ENCODE data around the gene NREP. TPM values are rescaled to one million over a fixed set of nuclear protein-coding genes. Genes with fewer than 3 reads are reported as not detected.

NREP gene
- 10 to 100 TPM; 33.9 to 83.3 TPM for total RNA-seq
- 1,000 to 10,000 TPM in 4 of 6 donors, 100 to 1,000 TPM in 2; 977 to 1,154 (median 1,069) TPM for polyA plus RNA-seq (ENCODE audit: insufficient read length in 6 of 6)
- long read RNA-seq, donor 1, transcript NREP-206 (3 exons, 2,304 nt), result minor isoform, 22 of 582 reads
- long read RNA-seq, donor 1, transcript NREP-214 (3 exons, 577 nt), result minor isoform, 53 of 582 reads
- long read RNA-seq, donor 1, transcript NREP-202 (5 exons, 2,581 nt), result minor isoform, 80 of 582 reads
- long read RNA-seq, donor 1, transcript NREP-201 (4 exons, 2,013 nt), result major isoform, 314 of 582 reads
- long read RNA-seq, donor 1, partial matches to known transcripts, result 54 of 582 reads
- long read RNA-seq, donor 1, other reads (novel, unspliced or antisense), result 14 of 582 reads
- long read RNA-seq, donor 2, transcript NREP-214 (3 exons, 577 nt), result minor isoform, 43 of 488 reads
- long read RNA-seq, donor 2, transcript NREP-206 (3 exons, 2,304 nt), result minor isoform, 23 of 488 reads
- long read RNA-seq, donor 2, transcript NREP-201 (4 exons, 2,013 nt), result major isoform, 277 of 488 reads
- long read RNA-seq, donor 2, transcript NREP-202 (5 exons, 2,581 nt), result minor isoform, 70 of 488 reads
- long read RNA-seq, donor 2, partial matches to known transcripts, result 25 of 488 reads
- long read RNA-seq, donor 2, other reads (novel, unspliced or antisense), result 9 of 488 reads
- long read RNA-seq, donor 3, transcript NREP-214 (3 exons, 577 nt), result minor isoform, 46 of 398 reads
- long read RNA-seq, donor 3, transcript NREP-204 (5 exons, 704 nt), result minor isoform, 13 of 398 reads
- long read RNA-seq, donor 3, transcript NREP-201 (4 exons, 2,013 nt), result major isoform, 217 of 398 reads
- long read RNA-seq, donor 3, transcript NREP-202 (5 exons, 2,581 nt), result minor isoform, 67 of 398 reads
- long read RNA-seq, donor 3, partial matches to known transcripts, result 17 of 398 reads
- long read RNA-seq, donor 3, other reads (novel, unspliced or antisense), result 0 of 398 reads
- long read RNA-seq, donor 4, transcript NREP-201 (4 exons, 2,013 nt), result major isoform, 6 of 16 reads
- long read RNA-seq, donor 4, partial matches to known transcripts, result 0 of 16 reads
- long read RNA-seq, donor 4, other reads (novel, unspliced or antisense), result 6 of 16 reads
- long read RNA-seq, donor 5, transcript NREP-202 (5 exons, 2,581 nt), result minor isoform, 69 of 416 reads
- long read RNA-seq, donor 5, transcript NREP-206 (3 exons, 2,304 nt), result minor isoform, 18 of 416 reads
- long read RNA-seq, donor 5, transcript NREP-201 (4 exons, 2,013 nt), result major isoform, 229 of 416 reads
- long read RNA-seq, donor 5, transcript NREP-214 (3 exons, 577 nt), result minor isoform, 31 of 416 reads
- long read RNA-seq, donor 5, partial matches to known transcripts, result 34 of 416 reads
- long read RNA-seq, donor 5, other reads (novel, unspliced or antisense), result 10 of 416 reads
- long read RNA-seq, donor 6, transcript NREP-201 (4 exons, 2,013 nt), result major isoform, 295 of 479 reads
- long read RNA-seq, donor 6, transcript NREP-202 (5 exons, 2,581 nt), result minor isoform, 72 of 479 reads
- long read RNA-seq, donor 6, transcript NREP-204 (5 exons, 704 nt), result minor isoform, 19 of 479 reads
- long read RNA-seq, donor 6, transcript NREP-214 (3 exons, 577 nt), result minor isoform, 35 of 479 reads
- long read RNA-seq, donor 6, partial matches to known transcripts, result 21 of 479 reads
- long read RNA-seq, donor 6, other reads (novel, unspliced or antisense), result 7 of 479 reads
- long read RNA-seq, donor 7, transcript NREP-201 (4 exons, 2,013 nt), result major isoform, 114 of 212 reads
- long read RNA-seq, donor 7, transcript NREP-214 (3 exons, 577 nt), result minor isoform, 18 of 212 reads
- long read RNA-seq, donor 7, transcript NREP-202 (5 exons, 2,581 nt), result minor isoform, 41 of 212 reads
- long read RNA-seq, donor 7, transcript NREP-206 (3 exons, 2,304 nt), result minor isoform, 10 of 212 reads
- long read RNA-seq, donor 7, partial matches to known transcripts, result 11 of 212 reads
- long read RNA-seq, donor 7, other reads (novel, unspliced or antisense), result 0 of 212 reads
- long read RNA-seq, donor 8, transcript NREP-202 (5 exons, 2,581 nt), result minor isoform, 64 of 253 reads
- long read RNA-seq, donor 8, transcript NREP-214 (3 exons, 577 nt), result minor isoform, 22 of 253 reads
- long read RNA-seq, donor 8, transcript NREP-204 (5 exons, 704 nt), result minor isoform, 8 of 253 reads
- long read RNA-seq, donor 8, transcript NREP-201 (4 exons, 2,013 nt), result major isoform, 131 of 253 reads
- long read RNA-seq, donor 8, partial matches to known transcripts, result 14 of 253 reads
- long read RNA-seq, donor 8, other reads (novel, unspliced or antisense), result 0 of 253 reads
- long read RNA-seq, donor 9, result 0 reads
- long read RNA-seq, donor 10, partial matches to known transcripts, result 0 of 1 reads
- long read RNA-seq, donor 10, other reads (novel, unspliced or antisense), result 0 of 1 reads
- long read RNA-seq, donor 11, transcript NREP-202 (5 exons, 2,581 nt), result minor isoform, 36 of 388 reads
- long read RNA-seq, donor 11, transcript NREP-206 (3 exons, 2,304 nt), result minor isoform, 14 of 388 reads
- long read RNA-seq, donor 11, transcript NREP-204 (5 exons, 704 nt), result minor isoform, 26 of 388 reads
- long read RNA-seq, donor 11, transcript NREP-201 (4 exons, 2,013 nt), result major isoform, 261 of 388 reads
- long read RNA-seq, donor 11, partial matches to known transcripts, result 18 of 388 reads
- long read RNA-seq, donor 11, other reads (novel, unspliced or antisense), result 0 of 388 reads
- long read RNA-seq, donor 12, transcript NREP-214 (3 exons, 577 nt), result minor isoform, 27 of 273 reads
- long read RNA-seq, donor 12, transcript NREP-204 (5 exons, 704 nt), result minor isoform, 17 of 273 reads
- long read RNA-seq, donor 12, transcript NREP-202 (5 exons, 2,581 nt), result minor isoform, 52 of 273 reads
- long read RNA-seq, donor 12, transcript NREP-201 (4 exons, 2,013 nt), result major isoform, 146 of 273 reads
- long read RNA-seq, donor 12, partial matches to known transcripts, result 16 of 273 reads
- long read RNA-seq, donor 12, other reads (novel, unspliced or antisense), result 0 of 273 reads

GRCh38 chr5:111756581-111757354 lies at the start of gene NREP:
Gene NREP (minus strand): TSS chr5:111757194. CDS start chr5:111755772, 1,422 bp downstream.
- no peak for TF ChIP-seq CTCF (IDR thresholded peaks at IDR 0.05)
- peaks cover 0 to 30% of the 10 kb centered on the region in 2 donors for H3K4me1 ChIP-seq
- H3K36me3 ChIP-seq, result no peaks in the 10 kb centered on the region
- intact Hi-C loops (cut with DNase I), result loop anchor here in 1 of 2 donors (10.0 kb wide), 1 partner anchor 202 kb away; no protein-coding TSS in a partner anchor
- H3K9me3 ChIP-seq, result no peaks in the 10 kb centered on the region
- DNase-seq (peak in 1 of 4 donors; percentile 43), ATAC-seq (peak; percentile 36)
- H3K27ac ChIP-seq, result peak within 1 kb of the TSS; percentile 92 to 93
- peak within 1 kb of the TSS; percentile 57 to 60 for H3K4me3 ChIP-seq
- H3K27me3 ChIP-seq, result no peaks in the 10 kb centered on the region

GRCh38 chr5:111806753-111807152 lies 49.8 kb upstream of the NREP start:
- Histone ChIP-seq H3K4me3 (no peak overlapping the region), H3K27ac (no peak overlapping the region), H3K27me3 (no peaks in the 10 kb centered on the region), H3K4me1 (no peaks in the 10 kb centered on the region), H3K36me3 (no peaks in the 10 kb centered on the region), H3K9me3 (no peaks in the 10 kb centered on the region)
- DNase-seq (no peak), ATAC-seq (no peak)
- TF ChIP-seq CTCF (IDR thresholded peaks at IDR 0.05), result no peak
- intact Hi-C loops (cut with DNase I), result no loop called here

- H3K36me3 ChIP-seq, result no peaks in the 10 kb centered on the region
- no peaks in the 10 kb centered on the region for H3K27me3 ChIP-seq
- no peak overlapping the region for H3K4me3 ChIP-seq
- TF ChIP-seq CTCF (IDR thresholded peaks at IDR 0.05), result no peak
- H3K4me1 ChIP-seq, result no peaks in the 10 kb centered on the region
- DNase-seq (no peak), ATAC-seq (no peak)
- intact Hi-C loops (cut with DNase I), result no loop called here
- no peak overlapping the region for H3K27ac ChIP-seq
- no peaks in the 10 kb centered on the region for H3K9me3 ChIP-seq
These were observed 49.2 kb upstream of the NREP start for GRCh38 chr5:111806156-111806555.
